Adipocyte (in vitro differentiated cells): Measurements from ENCODE around the gene COL23A1.
"Not testable (repeated sequence)": the region's sequence is repeated elsewhere in the genome, so short reads cannot be mapped to it uniquely, and the experiment has no call there.

Source experiments
- DNase-seq: peaks from one replicate; pipeline ENCODE4 v3.0.0-alpha.2; 2015; ENCODE audit warnings: low read depth
- H3K27me3 ChIP-seq: replicated peaks from 2 replicates; pipeline ENCODE4 v1.7.0; 2013; ENCODE audit warnings: mild to moderate bottlenecking, low read length, moderate library complexity; ENCODE audit not compliant: control insufficient read depth, insufficient read depth
- H3K36me3 ChIP-seq: 2 replicates; pipeline ENCODE4 v1.7.0; 2013; ENCODE audit warnings: low read length, mild to moderate bottlenecking, moderate library complexity; ENCODE audit not compliant: control insufficient read depth, insufficient read depth, severe bottlenecking
- H3K4me1 ChIP-seq: 2 replicates; pipeline ENCODE4 v1.7.0; 2013; ENCODE audit warnings: mild to moderate bottlenecking, low read length, moderate library complexity; ENCODE audit not compliant: control insufficient read depth, insufficient read depth
- H3K4me3 ChIP-seq: 2 replicates; pipeline ENCODE4 v1.7.0; 2013; ENCODE audit warnings: mild to moderate bottlenecking, low read length, moderate library complexity
- H3K9ac ChIP-seq: 2 replicates; pipeline ENCODE4 v1.7.0; 2013; ENCODE audit warnings: mild to moderate bottlenecking, low read length, moderate library complexity
- H3K9me3 ChIP-seq: 2 replicates; pipeline ENCODE4 v1.7.0; 2013; ENCODE audit warnings: mild to moderate bottlenecking, low read length, moderate library complexity; ENCODE audit not compliant: control insufficient read depth

COL23A1 gene

GRCh38 chr5:178587763-178588611 is 2.2 kb downstream of the COL23A1 start:
- Histone ChIP-seq H3K9ac (no peak overlapping the region), H3K27me3 (peaks cover 46% of the 10 kb centered on the region), H3K4me3 (no peak overlapping the region), H3K9me3 (no peaks in the 10 kb centered on the region), H3K4me1 (peaks cover 8% of the 10 kb centered on the region), H3K36me3 (no peaks in the 10 kb centered on the region)
- DNase-seq = no peak

GRCh38 chr5:178586396-178586795 is 3.8 kb downstream of the COL23A1 start:
- Histone ChIP-seq H3K9ac (no peak overlapping the region), H3K4me3 (no peak overlapping the region), H3K27me3 (peaks cover 49% of the 10 kb centered on the region), H3K9me3 (no peaks in the 10 kb centered on the region), H3K4me1 (peaks cover 8% of the 10 kb centered on the region), H3K36me3 (no peaks in the 10 kb centered on the region)
- DNase-seq = no peak

DNA sequence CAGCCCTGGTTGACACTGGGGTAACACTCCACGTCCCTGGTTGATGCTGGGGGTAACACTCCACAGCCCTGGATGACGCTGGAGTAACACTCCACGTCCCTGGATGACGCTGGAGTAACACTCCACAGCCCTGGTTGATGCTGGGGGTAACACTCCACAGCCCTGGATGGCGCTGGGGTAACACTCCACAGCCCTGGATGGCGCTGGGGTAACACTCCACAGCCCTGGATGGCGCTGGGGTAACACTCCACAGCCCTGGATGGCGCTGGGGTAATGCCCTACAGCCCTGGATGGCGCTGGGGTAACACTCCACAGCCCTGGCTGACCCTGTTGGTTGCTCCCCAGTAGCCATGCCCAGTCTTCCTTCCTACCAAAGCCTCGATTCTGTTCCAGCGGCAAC is 4.8 kb downstream of the COL23A1 start:
- peaks cover 52% of the 10 kb centered on the region for H3K27me3 ChIP-seq
- not testable (repeated sequence) for H3K4me1 ChIP-seq, H3K4me3 ChIP-seq, H3K36me3 ChIP-seq, H3K9ac ChIP-seq, DNase-seq, H3K9me3 ChIP-seq

- H3K4me3 ChIP-seq = no peak overlapping the region
- no peaks in the 10 kb centered on the region for H3K9me3 ChIP-seq
- H3K4me1 ChIP-seq = no peaks in the 10 kb centered on the region
- H3K9ac ChIP-seq = no peak overlapping the region
- peaks cover 46% of the 10 kb centered on the region for H3K27me3 ChIP-seq
- no peaks in the 10 kb centered on the region for H3K36me3 ChIP-seq
- no peak for DNase-seq
These were observed 6.9 kb downstream of the COL23A1 start for GRCh38 chr5:178583279-178583678.

DNA sequence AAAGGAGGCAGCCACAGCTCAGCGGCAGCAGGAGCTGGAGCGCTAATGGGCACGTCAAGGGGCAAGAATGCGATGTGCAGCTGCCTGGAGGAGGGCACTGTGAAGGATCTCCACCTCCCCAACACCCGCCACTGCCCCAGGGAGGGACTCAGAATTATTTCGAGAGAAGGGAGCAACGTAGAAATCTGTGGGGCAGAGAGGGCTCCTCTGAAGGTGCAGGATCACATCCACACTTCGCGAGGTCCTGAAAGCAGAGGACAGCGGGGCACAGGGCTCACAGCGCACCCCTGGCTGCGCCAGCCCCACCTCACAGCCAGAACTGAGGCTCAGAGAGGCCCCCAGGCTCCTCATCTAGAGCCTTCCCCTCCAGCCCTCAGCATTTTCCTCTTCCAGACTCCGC is 7.9 kb downstream of the COL23A1 start:
- H3K9me3 ChIP-seq = no peaks in the 10 kb centered on the region

DNA sequence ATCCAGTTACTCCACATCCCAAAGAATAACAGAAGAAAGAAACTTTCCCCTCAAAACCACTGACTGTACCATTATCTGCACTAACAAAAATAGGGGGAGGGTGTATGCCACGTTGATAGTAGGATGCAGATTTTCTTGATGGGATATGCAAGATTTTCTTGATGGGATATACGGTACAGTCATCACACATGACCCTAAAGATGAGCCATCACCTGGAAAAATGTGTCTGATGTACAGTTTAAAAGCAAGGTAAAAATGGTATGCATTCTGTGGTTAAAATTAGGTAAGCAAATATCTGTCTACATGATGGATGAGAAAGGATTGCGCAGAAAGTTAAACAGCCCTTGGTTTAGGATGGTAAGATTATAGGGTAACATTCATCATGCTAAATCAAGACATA is 8.6 kb downstream of the COL23A1 start:
- no peaks in the 10 kb centered on the region for H3K36me3 ChIP-seq

More for the DNA sequence above, 7.9 kb downstream of the COL23A1 start:
- Histone ChIP-seq H3K9ac (no peak overlapping the region), H3K4me1 (no peaks in the 10 kb centered on the region), H3K27me3 (peaks cover 39% of the 10 kb centered on the region), H3K4me3 (no peak overlapping the region), H3K36me3 (no peaks in the 10 kb centered on the region)
- DNase-seq = no peak

GRCh38 chr5:178580271-178580955 is 9.8 kb downstream of the COL23A1 start:
- peaks cover 31% of the 10 kb centered on the region for H3K27me3 ChIP-seq
- DNase-seq = no peak
- H3K4me1 ChIP-seq = no peaks in the 10 kb centered on the region
- no peaks in the 10 kb centered on the region for H3K36me3 ChIP-seq
- H3K9me3 ChIP-seq = peaks cover 4% of the 10 kb centered on the region
- no peak overlapping the region for H3K4me3 ChIP-seq
- no peak overlapping the region for H3K9ac ChIP-seq

More for the DNA sequence above, 8.6 kb downstream of the COL23A1 start:
- no peak for DNase-seq
- H3K27me3 ChIP-seq = peaks cover 36% of the 10 kb centered on the region
- no peaks in the 10 kb centered on the region for H3K4me1 ChIP-seq
- no peak overlapping the region for H3K4me3 ChIP-seq
- no peaks in the 10 kb centered on the region for H3K9me3 ChIP-seq
- H3K9ac ChIP-seq = no peak overlapping the region

DNA sequence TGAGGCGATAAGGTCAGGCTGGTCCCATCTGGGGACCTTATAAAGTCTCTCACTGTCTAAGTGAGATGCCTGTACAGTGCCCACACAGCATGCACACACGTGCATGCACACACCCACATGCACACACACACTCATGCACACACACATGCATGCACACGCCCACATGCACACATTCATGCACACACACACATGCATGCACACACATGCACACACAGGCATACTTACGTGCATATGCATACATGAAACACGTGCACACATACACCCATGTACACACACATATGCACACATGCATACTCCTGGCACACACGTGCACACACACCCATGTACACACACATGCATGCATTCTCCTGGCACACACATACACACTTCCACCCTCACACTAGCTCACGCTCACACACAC is 12.2 kb downstream of the COL23A1 start:
- Histone ChIP-seq H3K9me3 (peaks cover 9% of the 10 kb centered on the region), H3K4me1 (no peaks in the 10 kb centered on the region), H3K4me3 (no peak overlapping the region), H3K36me3 (no peaks in the 10 kb centered on the region), H3K9ac (no peak overlapping the region), H3K27me3 (peaks cover 37% of the 10 kb centered on the region)
- DNase-seq = no peak

DNA sequence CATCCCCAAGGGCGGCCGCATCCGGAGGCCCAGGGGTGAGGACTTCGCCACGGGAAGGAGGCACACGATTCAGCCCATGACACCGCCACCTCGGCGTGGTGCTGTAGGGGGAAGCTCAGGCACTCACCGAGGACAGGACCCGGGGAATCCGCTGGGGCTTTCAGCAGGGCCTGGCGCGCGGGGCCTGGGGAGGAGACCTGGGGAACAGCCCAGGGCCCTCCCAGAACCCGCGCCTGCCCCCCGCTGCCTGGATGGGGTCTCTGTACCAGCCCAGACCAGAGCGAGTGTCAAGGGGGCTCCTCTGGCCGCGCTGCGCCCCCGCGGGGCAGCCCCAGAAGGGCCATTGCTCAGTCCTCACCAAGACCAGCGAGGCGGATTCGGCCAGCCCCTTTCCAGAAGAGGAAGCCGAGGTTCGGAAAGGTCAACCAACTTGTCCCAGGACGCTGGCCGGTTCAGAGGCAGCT is 12.8 kb downstream of the COL23A1 start:
- no peak for DNase-seq
- Histone ChIP-seq H3K9ac (no peak overlapping the region), H3K9me3 (peaks cover 14% of the 10 kb centered on the region), H3K4me3 (no peak overlapping the region), H3K27me3 (peaks cover 37% of the 10 kb centered on the region), H3K4me1 (no peaks in the 10 kb centered on the region), H3K36me3 (no peaks in the 10 kb centered on the region)

DNA sequence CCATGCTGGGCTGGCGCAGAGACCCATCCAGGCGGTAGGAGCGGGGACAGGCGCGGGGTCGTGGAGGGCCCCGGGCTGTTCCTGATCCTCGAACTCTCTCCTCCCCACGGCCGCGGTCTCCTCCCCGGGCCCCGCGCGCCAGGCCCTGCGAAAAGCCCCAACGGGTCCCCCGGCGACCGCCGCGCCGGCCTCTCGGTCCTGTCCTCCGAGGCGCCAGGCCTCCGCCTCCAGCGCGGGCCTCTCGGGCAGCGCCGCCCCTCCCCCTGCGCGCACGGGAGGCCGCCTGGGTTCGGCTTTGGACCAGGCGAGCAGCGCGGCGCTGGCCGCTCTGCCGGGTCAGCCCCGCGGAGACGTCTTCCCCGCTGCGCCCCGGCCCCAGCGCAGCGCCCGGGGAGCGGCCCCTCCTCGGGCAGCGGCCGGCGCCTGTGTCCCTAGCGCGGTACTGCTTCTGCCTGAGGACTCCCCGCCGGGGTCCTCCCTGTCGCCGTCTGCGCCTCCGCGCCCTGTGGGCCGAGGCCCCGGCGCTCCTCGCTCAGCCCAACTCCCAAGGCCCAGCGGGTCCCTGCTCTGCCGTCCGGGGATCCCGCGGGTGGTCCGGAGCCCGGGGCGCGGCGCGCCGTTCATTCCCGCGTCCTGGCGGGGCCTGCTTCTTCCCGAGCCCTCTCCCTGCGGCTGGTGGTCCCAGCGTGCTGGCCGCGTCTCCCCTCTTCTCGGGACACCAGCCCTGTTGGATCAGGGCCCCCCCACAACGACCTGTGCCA is 13.4 kb downstream of the COL23A1 start:
- Histone ChIP-seq H3K27me3 (peaks cover 36% of the 10 kb centered on the region), H3K9me3 (peaks cover 14% of the 10 kb centered on the region), H3K4me1 (no peaks in the 10 kb centered on the region), H3K36me3 (no peaks in the 10 kb centered on the region), H3K9ac (no peak overlapping the region), H3K4me3 (no peak overlapping the region)
- DNase-seq = no peak

- Histone ChIP-seq H3K4me1 (no peaks in the 10 kb centered on the region), H3K9ac (no peak overlapping the region), H3K9me3 (peaks cover 18% of the 10 kb centered on the region), H3K27me3 (peaks cover 22% of the 10 kb centered on the region), H3K4me3 (no peak overlapping the region), H3K36me3 (no peaks in the 10 kb centered on the region)
- no peak for DNase-seq
These were observed 17.0 kb downstream of the COL23A1 start for GRCh38 chr5:178573216-178573615.
